Stimulated activated CD8-positive, alpha-beta memory T cell treated with anti-CD3 and anti-CD28 coated beads, Interleukin-4, amount 100 ng/mL, for 4 hours (primary cell): ENCODE measurements around the gene FOXF1.

ENCODE experiments used
- DNase-seq, 2 donors: peaks; one replicate each; pipeline ENCODE4 v3.0.0-alpha.2; 2020; ENCODE audit warnings: low read depth in 2 of 2, low spot score in 1 of 2

The FOXF1 gene

GRCh38 chr16:86510465-86511261 lies at the start of gene FOXF1:
FOXF1 (plus strand) TSS chr16:86510527; CDS start chr16:86510570, 43 bp downstream.
- DNase-seq, result no peak

- DNase-seq, result no peak
Observed at GRCh38 chr16:86461037-86461436, 49.3 kb upstream of the FOXF1 start.

- no peak for DNase-seq
Observed at GRCh38 chr16:86462334-86463084, 47.8 kb upstream of the FOXF1 start.

- DNase-seq, result no peak
Observed at GRCh38 chr16:86464044-86464443, 46.3 kb upstream of the FOXF1 start.

GRCh38 chr16:86465434-86465833 lies 44.9 kb upstream of the FOXF1 start:
- no peak for DNase-seq

- DNase-seq, result no peak
Observed at GRCh38 chr16:86466696-86467406, 43.5 kb upstream of the FOXF1 start.

- DNase-seq, result no peak
Observed at GRCh38 chr16:86467490-86467889, 42.8 kb upstream of the FOXF1 start.

GRCh38 chr16:86470964-86471363 lies 39.4 kb upstream of the FOXF1 start:
- no peak for DNase-seq

- no peak for DNase-seq
Observed at GRCh38 chr16:86471896-86472295, 38.4 kb upstream of the FOXF1 start.

GRCh38 chr16:86472366-86472765 lies 38.0 kb upstream of the FOXF1 start:
- no peak for DNase-seq

GRCh38 chr16:86476956-86477534 lies 33.3 kb upstream of the FOXF1 start:
- no peak for DNase-seq

GRCh38 chr16:86477642-86478041 lies 32.7 kb upstream of the FOXF1 start:
- DNase-seq, result no peak

GRCh38 chr16:86478779-86479178 lies 31.5 kb upstream of the FOXF1 start:
- DNase-seq, result no peak

- no peak for DNase-seq
Observed at GRCh38 chr16:86479419-86479818, 30.9 kb upstream of the FOXF1 start.

GRCh38 chr16:86480444-86480843 lies 29.9 kb upstream of the FOXF1 start:
- no peak for DNase-seq

- no peak for DNase-seq
Observed at GRCh38 chr16:86481607-86482006, 28.7 kb upstream of the FOXF1 start.

GRCh38 chr16:86484240-86484639 lies 26.1 kb upstream of the FOXF1 start:
- DNase-seq, result no peak

- DNase-seq, result no peak
Observed at GRCh38 chr16:86485746-86486145, 24.6 kb upstream of the FOXF1 start.

GRCh38 chr16:86490859-86491639 lies 19.3 kb upstream of the FOXF1 start:
- no peak for DNase-seq

GRCh38 chr16:86491640-86492023 lies 18.7 kb upstream of the FOXF1 start:
- DNase-seq, result no peak
